Suprapubic skin (tissue), 4 donors: Measurements from ENCODE around the gene FBXO10.

Experiments
- POLR2A ChIP-seq, 2 donors: fragments of 450-650 bp; IDR thresholded peaks; one replicate each; pipeline ENCODE4 v1.6.1; 2017; ENCODE audit warnings: antibody characterized with exemption in 2 of 2, mild to moderate bottlenecking in 2 of 2, moderate library complexity in 2 of 2
- POLR2AphosphoS5 ChIP-seq, 3 donors: sonication (generic); formaldehyde crosslinking; IDR thresholded peaks; one replicate each; pipeline ENCODE4 v1.6.1; 2017; ENCODE audit warnings: antibody characterized with exemption in 3 of 3
- TF ChIP-seq, protein P1 (sequence below), 2 donors: fragments of 200-600 bp in 1 of 2; fragments of 450-650 bp in 1 of 2; sonication (generic) in 1 of 2; IDR thresholded peaks; one replicate each; pipeline ENCODE4 v1.5.1; 2016 to 2019; ENCODE audit warnings: antibody characterized with exemption in 2 of 2, mild to moderate bottlenecking in 1 of 2, moderate library complexity in 1 of 2

DNA sequence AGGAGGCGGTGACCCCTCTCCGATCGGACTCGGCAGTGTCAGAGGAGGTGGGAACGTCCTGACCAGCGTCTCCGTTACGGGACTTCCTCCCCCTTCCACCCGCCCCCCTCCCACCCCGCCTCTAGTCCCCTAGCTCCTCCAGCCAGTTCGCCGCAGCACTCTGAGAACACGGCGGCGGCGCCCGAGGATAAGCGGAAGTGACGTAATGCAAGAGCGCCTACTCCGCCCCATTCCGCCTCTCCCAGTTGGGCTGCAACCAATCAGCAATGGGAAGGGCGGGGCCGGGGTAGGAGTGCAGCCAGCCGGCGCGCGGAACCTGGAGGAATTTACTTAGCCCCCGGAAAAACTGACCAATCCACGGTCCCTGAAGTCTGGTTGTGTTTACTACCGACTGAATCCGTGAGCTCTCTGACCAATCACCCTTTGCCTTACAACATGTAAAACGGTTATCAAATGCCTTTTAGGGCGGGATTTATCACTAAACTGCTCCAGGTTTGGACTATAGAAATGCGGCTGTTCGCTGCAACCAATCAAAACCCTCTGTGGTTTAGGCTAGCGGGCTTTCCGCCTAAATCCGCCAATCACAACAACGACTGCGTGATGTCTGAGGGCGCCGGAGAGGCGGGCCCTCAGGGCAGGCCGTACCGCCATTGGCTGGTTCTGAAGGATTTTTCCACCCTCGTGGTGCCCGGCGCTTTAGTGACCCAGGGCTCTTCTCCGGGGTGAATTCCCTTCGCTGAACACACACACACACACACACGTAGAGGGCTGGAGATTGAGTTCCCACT, 110.7 kb downstream of the FBXO10 start, which contains the start of gene ZBTB5:
- TF ChIP-seq, protein P1, sequence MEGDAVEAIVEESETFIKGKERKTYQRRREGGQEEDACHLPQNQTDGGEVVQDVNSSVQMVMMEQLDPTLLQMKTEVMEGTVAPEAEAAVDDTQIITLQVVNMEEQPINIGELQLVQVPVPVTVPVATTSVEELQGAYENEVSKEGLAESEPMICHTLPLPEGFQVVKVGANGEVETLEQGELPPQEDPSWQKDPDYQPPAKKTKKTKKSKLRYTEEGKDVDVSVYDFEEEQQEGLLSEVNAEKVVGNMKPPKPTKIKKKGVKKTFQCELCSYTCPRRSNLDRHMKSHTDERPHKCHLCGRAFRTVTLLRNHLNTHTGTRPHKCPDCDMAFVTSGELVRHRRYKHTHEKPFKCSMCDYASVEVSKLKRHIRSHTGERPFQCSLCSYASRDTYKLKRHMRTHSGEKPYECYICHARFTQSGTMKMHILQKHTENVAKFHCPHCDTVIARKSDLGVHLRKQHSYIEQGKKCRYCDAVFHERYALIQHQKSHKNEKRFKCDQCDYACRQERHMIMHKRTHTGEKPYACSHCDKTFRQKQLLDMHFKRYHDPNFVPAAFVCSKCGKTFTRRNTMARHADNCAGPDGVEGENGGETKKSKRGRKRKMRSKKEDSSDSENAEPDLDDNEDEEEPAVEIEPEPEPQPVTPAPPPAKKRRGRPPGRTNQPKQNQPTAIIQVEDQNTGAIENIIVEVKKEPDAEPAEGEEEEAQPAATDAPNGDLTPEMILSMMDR (IDR thresholded peaks at IDR 0.05) = no peak
- TF ChIP-seq POLR2AphosphoS5 (IDR thresholded peaks at IDR 0.05) (peak in 2 of 3 donors; percentile 11 to 66), POLR2A (IDR thresholded peaks at IDR 0.05) (no peak)
